ENCODE data around the gene PCCB.

DNA sequence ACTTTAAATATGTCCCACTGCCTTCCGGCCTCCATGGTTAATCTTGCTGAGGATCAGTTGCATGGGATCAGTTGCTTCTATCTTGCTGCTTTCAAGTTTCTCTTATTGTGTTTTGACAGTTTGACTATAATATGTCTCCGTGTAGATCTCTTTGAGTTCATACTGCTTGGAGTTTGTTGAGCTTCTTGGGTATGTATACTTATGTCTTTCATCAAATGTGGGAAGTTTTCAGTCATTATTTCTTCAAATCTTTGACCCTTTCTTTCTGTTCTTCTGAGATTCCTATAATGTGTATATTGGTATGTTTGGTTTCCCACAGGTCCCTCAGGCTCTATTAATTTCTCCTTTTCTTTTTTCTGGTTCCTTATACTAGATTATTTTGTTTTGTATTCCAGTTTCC lies 30.8 kb downstream of the PCCB start:
- TF ChIP-seq SMC3 (conservative IDR thresholded peaks at IDR 0.05; ENCODE audit: poor library complexity): no peak
- TF ChIP-seq, protein P1, sequence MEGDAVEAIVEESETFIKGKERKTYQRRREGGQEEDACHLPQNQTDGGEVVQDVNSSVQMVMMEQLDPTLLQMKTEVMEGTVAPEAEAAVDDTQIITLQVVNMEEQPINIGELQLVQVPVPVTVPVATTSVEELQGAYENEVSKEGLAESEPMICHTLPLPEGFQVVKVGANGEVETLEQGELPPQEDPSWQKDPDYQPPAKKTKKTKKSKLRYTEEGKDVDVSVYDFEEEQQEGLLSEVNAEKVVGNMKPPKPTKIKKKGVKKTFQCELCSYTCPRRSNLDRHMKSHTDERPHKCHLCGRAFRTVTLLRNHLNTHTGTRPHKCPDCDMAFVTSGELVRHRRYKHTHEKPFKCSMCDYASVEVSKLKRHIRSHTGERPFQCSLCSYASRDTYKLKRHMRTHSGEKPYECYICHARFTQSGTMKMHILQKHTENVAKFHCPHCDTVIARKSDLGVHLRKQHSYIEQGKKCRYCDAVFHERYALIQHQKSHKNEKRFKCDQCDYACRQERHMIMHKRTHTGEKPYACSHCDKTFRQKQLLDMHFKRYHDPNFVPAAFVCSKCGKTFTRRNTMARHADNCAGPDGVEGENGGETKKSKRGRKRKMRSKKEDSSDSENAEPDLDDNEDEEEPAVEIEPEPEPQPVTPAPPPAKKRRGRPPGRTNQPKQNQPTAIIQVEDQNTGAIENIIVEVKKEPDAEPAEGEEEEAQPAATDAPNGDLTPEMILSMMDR (IDR thresholded peaks at IDR 0.05; ENCODE audit: poor library complexity, severe bottlenecking): no peak
- TF ChIP-seq, protein P2, sequence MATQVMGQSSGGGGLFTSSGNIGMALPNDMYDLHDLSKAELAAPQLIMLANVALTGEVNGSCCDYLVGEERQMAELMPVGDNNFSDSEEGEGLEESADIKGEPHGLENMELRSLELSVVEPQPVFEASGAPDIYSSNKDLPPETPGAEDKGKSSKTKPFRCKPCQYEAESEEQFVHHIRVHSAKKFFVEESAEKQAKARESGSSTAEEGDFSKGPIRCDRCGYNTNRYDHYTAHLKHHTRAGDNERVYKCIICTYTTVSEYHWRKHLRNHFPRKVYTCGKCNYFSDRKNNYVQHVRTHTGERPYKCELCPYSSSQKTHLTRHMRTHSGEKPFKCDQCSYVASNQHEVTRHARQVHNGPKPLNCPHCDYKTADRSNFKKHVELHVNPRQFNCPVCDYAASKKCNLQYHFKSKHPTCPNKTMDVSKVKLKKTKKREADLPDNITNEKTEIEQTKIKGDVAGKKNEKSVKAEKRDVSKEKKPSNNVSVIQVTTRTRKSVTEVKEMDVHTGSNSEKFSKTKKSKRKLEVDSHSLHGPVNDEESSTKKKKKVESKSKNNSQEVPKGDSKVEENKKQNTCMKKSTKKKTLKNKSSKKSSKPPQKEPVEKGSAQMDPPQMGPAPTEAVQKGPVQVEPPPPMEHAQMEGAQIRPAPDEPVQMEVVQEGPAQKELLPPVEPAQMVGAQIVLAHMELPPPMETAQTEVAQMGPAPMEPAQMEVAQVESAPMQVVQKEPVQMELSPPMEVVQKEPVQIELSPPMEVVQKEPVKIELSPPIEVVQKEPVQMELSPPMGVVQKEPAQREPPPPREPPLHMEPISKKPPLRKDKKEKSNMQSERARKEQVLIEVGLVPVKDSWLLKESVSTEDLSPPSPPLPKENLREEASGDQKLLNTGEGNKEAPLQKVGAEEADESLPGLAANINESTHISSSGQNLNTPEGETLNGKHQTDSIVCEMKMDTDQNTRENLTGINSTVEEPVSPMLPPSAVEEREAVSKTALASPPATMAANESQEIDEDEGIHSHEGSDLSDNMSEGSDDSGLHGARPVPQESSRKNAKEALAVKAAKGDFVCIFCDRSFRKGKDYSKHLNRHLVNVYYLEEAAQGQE (IDR thresholded peaks at IDR 0.05; ENCODE audit: borderline replicate concordance): no peak
- TF ChIP-seq EP300 (conservative IDR thresholded peaks at IDR 0.05; ENCODE audit: poor library complexity, severe bottlenecking): no peak
- no peak for TF ChIP-seq POLR2AphosphoS5 (IDR thresholded peaks at IDR 0.05)
- no peak for TF ChIP-seq EZH2 (IDR thresholded peaks at IDR 0.05; ENCODE audit: borderline replicate concordance, insufficient read depth, low read length, poor library complexity, severe bottlenecking)
- TF ChIP-seq TAF1 (IDR thresholded peaks at IDR 0.05; ENCODE audit: low read depth): no peak
- no peak for TF ChIP-seq RAD21 (conservative IDR thresholded peaks at IDR 0.05)
- TF ChIP-seq MXI1 (conservative IDR thresholded peaks at IDR 0.05; ENCODE audit: poor library complexity, severe bottlenecking): no peak
